K562 (cell line): ENCODE data around the gene CEP89. TPM values are rescaled to one million over a fixed set of nuclear protein-coding genes. Genes with fewer than 3 reads are reported as not detected.

ENCODE experiments used
- ARNT ChIP-seq, 2 experiments: fragments of 450-650 bp; IDR thresholded peaks; 2 replicates each; pipeline ENCODE4 v1.6.1; 2016; ENCODE audit warnings: mild to moderate bottlenecking in 1 of 2
- CHAMP1 ChIP-seq: fragments of 450-650 bp; IDR thresholded peaks from 2 replicates; pipeline ENCODE4 v1.6.1; 2016; ENCODE audit warnings: mild to moderate bottlenecking
- DPF2 ChIP-seq: fragments of 450-650 bp; IDR thresholded peaks from 2 replicates; pipeline ENCODE4 v1.6.1; 2016
- E2F6 ChIP-seq, 2 experiments: IDR thresholded peaks; 2 replicates each; pipeline ENCODE4 v1.6.1; 2011; ENCODE audit warnings: borderline replicate concordance in 1 of 2, control low read depth in 1 of 2, low read depth in 1 of 2, low read length in 1 of 2, mild to moderate bottlenecking in 1 of 2, mixed read lengths in 1 of 2, moderate library complexity in 1 of 2; ENCODE audit not compliant: insufficient read depth in 1 of 2, insufficient read length in 1 of 2, poor library complexity in 1 of 2, severe bottlenecking in 1 of 2; ENCODE audit errors: extremely low read depth in 1 of 2
- HNRNPLL ChIP-seq: fragments of 200-400 bp; formaldehyde crosslinking; IDR thresholded peaks from 2 replicates; pipeline ENCODE4 v1.6.1; 2017; ENCODE audit warnings: low read length, low read depth, mild to moderate bottlenecking; ENCODE audit not compliant: poor library complexity, severe bottlenecking
- KLF1 ChIP-seq: fragments of 450-650 bp; IDR thresholded peaks from 2 replicates; pipeline ENCODE4 v1.6.1; 2016; ENCODE audit warnings: missing genetic modification characterization, missing compliant biosample characterization
- MAFG ChIP-seq: fragments of 450-650 bp; conservative IDR thresholded peaks from 2 replicates; pipeline ENCODE4 v1.6.1; 2016; ENCODE audit warnings: missing genetic modification characterization, missing compliant biosample characterization
- MEIS2 ChIP-seq: fragments of 450-650 bp; IDR thresholded peaks from 2 replicates; pipeline ENCODE4 v1.6.1; 2014; ENCODE audit warnings: mild to moderate bottlenecking; ENCODE audit not compliant: partially characterized antibody
- NBN ChIP-seq: fragments of 450-650 bp; IDR thresholded peaks from 2 replicates; pipeline ENCODE4 v1.6.1; 2016; ENCODE audit warnings: low read depth, mild to moderate bottlenecking
- POLR2H ChIP-seq: IDR thresholded peaks from 2 replicates; pipeline ENCODE4 v1.6.1; 2016; ENCODE audit warnings: missing genetic modification characterization, low read depth, mild to moderate bottlenecking, control low read depth, missing compliant biosample characterization, moderate library complexity
- RBBP5 ChIP-seq: fragments of 200-600 bp; sonication (generic); IDR thresholded peaks from 2 replicates; pipeline ENCODE4 v1.6.1; 2012; ENCODE audit warnings: borderline replicate concordance, mild to moderate bottlenecking, low read length, control low read depth, inconsistent platforms; ENCODE audit not compliant: insufficient read depth, poor library complexity, severe bottlenecking
- RFX7 ChIP-seq: fragments of 250-450 bp; sonication (Bioruptor Pico); IDR thresholded peaks from 2 replicates; pipeline ENCODE4 v1.5.1; 2021; ENCODE audit warnings: mild to moderate bottlenecking
- TAF15 ChIP-seq: fragments of 200-400 bp; formaldehyde crosslinking; IDR thresholded peaks from 2 replicates; pipeline ENCODE4 v1.6.1; 2017; ENCODE audit warnings: mild to moderate bottlenecking, low read depth, low read length, moderate library complexity
- THRAP3 ChIP-seq: fragments of 450-650 bp; IDR thresholded peaks from 2 replicates; pipeline ENCODE4 v1.6.1; 2016; ENCODE audit warnings: mild to moderate bottlenecking, inconsistent platforms, borderline replicate concordance
- TRIM24 ChIP-seq, 2 experiments: fragments of 450-650 bp; IDR thresholded peaks; 2 replicates each; pipeline ENCODE4 v1.6.1; 2016
- TRIM28 ChIP-seq: fragments of 450-650 bp; IDR thresholded peaks from 2 replicates; pipeline ENCODE4 v1.6.1; 2017
- ZFP91 ChIP-seq: sonication (generic); formaldehyde crosslinking; IDR thresholded peaks from 2 replicates; pipeline ENCODE4 v1.8.0; 2022; ENCODE audit warnings: mild to moderate bottlenecking, missing genetic modification reagents
- ZNF280B ChIP-seq: fragments of 250-450 bp; sonication (Bioruptor Pico); IDR thresholded peaks from 2 replicates; pipeline ENCODE4 v1.5.1; 2021; ENCODE audit warnings: mild to moderate bottlenecking
- polyA plus RNA-seq, 8 experiments: library from polyadenylated mRNA; depleted of rRNA in 4 of 8; stranded (reverse) in 5 of 8; unstranded in 3 of 8; fragments of >200 nt; fragmentation: Nextera tagmentation in 2 of 8; fragmentation: Illumina TruSeq in 1 of 8; extraction: Ambion mirVana in 2 of 8; extraction: Trizol in 1 of 8; gene quantifications; 2 replicates each; pipeline versions ENCODE4 v1.2.1 to v1.2.3, GENCODE V29; 2011 to 2014; ENCODE audit warnings: inconsistent platforms in 1 of 8, missing spikeins in 1 of 8
- total RNA-seq, 7 experiments: library from RNA; depleted of rRNA in 6 of 7; stranded (reverse); fragments of >200 nt in 6 of 7; fragmentation: Illumina TruSeq in 2 of 7; extraction: Trizol in 2 of 7; gene quantifications; 2 replicates each; pipeline versions ENCODE4 v1.2.1 to v1.2.3, GENCODE V29; 2011 to 2021; ENCODE audit warnings: low replicate concordance in 1 of 7

The CEP89 gene
- total and polyA plus RNA-seq, 9 of the 15 experiments (the other 6 are each of a cell fraction or from before 2014, with no cell fraction given): 5.5 to 15.0 (median 7.2) TPM

GRCh38 chr19:32891609-32892008, 80.1 kb downstream of the CEP89 start (continued):
- TF ChIP-seq THRAP3: no peak
- no peak for TF ChIP-seq MEIS2
- TF ChIP-seq E2F6 (IDR thresholded peaks at IDR 0.05; ENCODE audit: borderline replicate concordance in 1 of 2, extremely low read depth in 1 of 2, insufficient read depth in 1 of 2, insufficient read length in 1 of 2, low read depth in 1 of 2, low read length in 1 of 2, poor library complexity in 1 of 2, severe bottlenecking in 1 of 2): no peak
- TF ChIP-seq KLF1 (tag): no peak
- TF ChIP-seq MAFG (tag): no peak
- TF ChIP-seq CHAMP1: no peak
- peak in 1 of 2 experiments; percentile 70; a peak in 1 of 4 replicates for TF ChIP-seq ARNT (IDR thresholded peaks at IDR 0.05)
- no peak for TF ChIP-seq RBBP5
- TF ChIP-seq TAF15: no peak
- no peak for TF ChIP-seq POLR2H (tag)
- TF ChIP-seq NBN: 0 out of 2 replicates have a peak, but pooled peaks have one; percentile 53
- no peak for TF ChIP-seq RFX7 (CRISPR knock-in tag)
- peak; percentile 12 to 73; a peak in 2 of 4 replicates for TF ChIP-seq TRIM24 (IDR thresholded peaks at IDR 0.05)
- no peak for TF ChIP-seq HNRNPLL
- TF ChIP-seq TRIM28: peak; percentile 95
- no peak for TF ChIP-seq ZFP91
- TF ChIP-seq DPF2: no peak
- TF ChIP-seq ZNF280B (CRISPR knock-in tag): 0 out of 2 replicates have a peak, but pooled peaks have one; percentile 36
- TF ChIP-seq, all 486 proteins: peak for 11
